Activated CD8-positive, alpha-beta memory T cell treated with anti-CD3 and anti-CD28 coated beads, Interleukin-2, amount 10 ng/mL, durations not matched to agents 7 days and 5 days (primary cell): ENCODE data around the gene TBC1D5. TPM values are rescaled to one million over a fixed set of nuclear protein-coding genes. Genes with fewer than 3 reads are reported as not detected.
"Not testable (repeated sequence)": the region's sequence is repeated elsewhere in the genome, so short reads cannot be mapped to it uniquely, and the experiment has no call there.

ENCODE experiments used
- ATAC-seq: fragments of 150-1000 bp; cut with Tn5 transposase; one replicate; pipeline ENCODE4 v1.10.0; 2021; ENCODE audit warnings: moderate library complexity
- CTCF ChIA-PET: fragments of 350-600 bp; sonication (Branson Sonifier 250); formaldehyde crosslinking; loops from one replicate; lab custom pipeline; 2021; ENCODE audit warnings: antibody characterized with exemption; lab: Charles Lee
- DNase-seq: peaks from one replicate; pipeline ENCODE4 v3.0.0-alpha.2; 2020
- H3K27ac Mint-ChIP-seq: one replicate; pipeline ENCODE4 v1.8.0; 2021; ENCODE audit warnings: mild to moderate bottlenecking, mixed read lengths
- H3K27me3 Mint-ChIP-seq: one replicate; pipeline ENCODE4 v1.8.0; 2021; ENCODE audit warnings: mixed read lengths
- H3K36me3 Mint-ChIP-seq: one replicate; pipeline ENCODE4 v1.8.0; 2021; ENCODE audit warnings: mild to moderate bottlenecking, mixed read lengths
- H3K4me1 Mint-ChIP-seq: one replicate; pipeline ENCODE4 v1.8.0; 2021; ENCODE audit warnings: mixed read lengths
- H3K4me3 Mint-ChIP-seq: one replicate; pipeline ENCODE4 v1.8.0; 2021; ENCODE audit warnings: mild to moderate bottlenecking, moderate library complexity, mixed read lengths
- H3K9me3 Mint-ChIP-seq: one replicate; pipeline ENCODE4 v1.8.0; 2022; ENCODE audit warnings: low read depth, mixed read lengths
- total RNA-seq, 2 experiments: library from RNA; stranded (reverse); gene quantifications; one replicate each; pipeline ENCODE4 v1.2.3, GENCODE V29; 2021

TBC1D5 gene
- total RNA-seq, 2 experiments from 2014 or later = 54.3 to 58.9 TPM

DNA sequence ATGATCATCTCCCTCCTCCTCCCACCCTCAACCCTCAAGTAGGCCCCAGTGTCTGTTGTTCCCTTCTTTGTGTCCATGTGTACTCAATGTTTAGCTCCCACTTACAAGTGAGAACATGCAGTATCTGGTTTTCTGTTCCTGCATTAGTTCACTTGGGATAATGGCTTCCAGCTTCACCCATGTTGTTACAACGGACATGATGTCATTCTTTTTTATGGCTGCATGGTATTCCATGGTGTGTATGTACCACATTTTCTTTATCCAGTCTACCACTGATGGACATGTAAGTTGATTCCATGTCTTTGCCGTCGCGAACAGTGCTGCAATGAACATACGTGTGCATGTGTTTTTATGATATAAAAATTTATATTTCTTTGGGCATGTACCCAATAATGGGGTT lies 16.6 kb downstream of the TBC1D5 start:
- H3K4me3 Mint-ChIP-seq, ATAC-seq, DNase-seq, H3K9me3 Mint-ChIP-seq, H3K4me1 Mint-ChIP-seq, H3K27me3 Mint-ChIP-seq, CTCF ChIA-PET, H3K27ac Mint-ChIP-seq: not testable (repeated sequence)
- H3K36me3 Mint-ChIP-seq = peaks cover 50% of the 10 kb centered on the region

DNA sequence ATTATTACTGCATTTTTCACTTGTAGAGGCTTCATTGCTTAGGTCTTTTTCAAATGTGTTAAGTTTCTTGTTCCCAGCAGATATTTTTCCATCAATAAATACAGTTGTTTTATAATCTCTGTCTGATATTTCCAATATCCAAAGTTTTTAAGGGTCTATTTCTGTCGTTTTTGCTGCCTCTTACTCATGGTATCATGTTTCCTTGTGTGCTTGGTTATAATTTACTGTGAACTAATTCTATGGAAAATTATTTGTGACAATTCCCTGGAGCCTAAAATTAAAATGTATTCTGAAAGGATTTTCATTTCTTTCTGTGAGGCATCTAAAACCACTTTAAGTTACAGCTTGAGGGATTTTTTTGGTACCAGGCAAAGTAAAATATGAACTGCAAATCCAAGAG lies 17.5 kb downstream of the TBC1D5 start:
- no peaks in the 10 kb centered on the region for H3K4me1 Mint-ChIP-seq
- H3K27ac Mint-ChIP-seq = no peak overlapping the region
- no peak overlapping the region for H3K4me3 Mint-ChIP-seq
- CTCF ChIA-PET = no interaction called here
- ATAC-seq (no peak), DNase-seq (no peak)
- H3K36me3 Mint-ChIP-seq = peaks cover 47% of the 10 kb centered on the region
- H3K9me3 Mint-ChIP-seq = peaks cover 6% of the 10 kb centered on the region
- no peaks in the 10 kb centered on the region for H3K27me3 Mint-ChIP-seq

DNA sequence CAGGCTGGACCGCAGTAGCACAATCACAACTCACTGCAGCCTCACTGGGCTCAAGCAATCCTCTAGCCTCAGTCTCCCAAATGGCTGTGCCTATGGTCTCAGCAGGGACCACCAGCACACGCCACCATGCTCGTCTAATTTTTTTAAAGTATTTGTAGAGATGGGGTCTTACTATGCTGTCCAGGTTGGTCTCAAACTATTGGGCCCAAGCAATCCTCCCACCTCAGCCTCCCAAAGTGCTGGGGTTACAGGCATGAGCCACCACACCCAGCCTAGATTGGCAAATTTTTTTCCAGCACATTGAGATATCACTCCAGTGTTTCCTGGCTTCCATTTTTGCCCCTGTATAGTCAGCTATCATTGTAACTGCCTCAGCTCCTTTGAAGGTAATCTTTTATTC lies 18.3 kb downstream of the TBC1D5 start:
- H3K27me3 Mint-ChIP-seq = no peaks in the 10 kb centered on the region
- peaks cover 45% of the 10 kb centered on the region for H3K36me3 Mint-ChIP-seq
- no peaks in the 10 kb centered on the region for H3K4me1 Mint-ChIP-seq
- H3K27ac Mint-ChIP-seq = no peak overlapping the region
- no peak overlapping the region for H3K4me3 Mint-ChIP-seq
- ATAC-seq (no peak), DNase-seq (no peak)
- peaks cover 6% of the 10 kb centered on the region for H3K9me3 Mint-ChIP-seq
- CTCF ChIA-PET = no interaction called here

DNA sequence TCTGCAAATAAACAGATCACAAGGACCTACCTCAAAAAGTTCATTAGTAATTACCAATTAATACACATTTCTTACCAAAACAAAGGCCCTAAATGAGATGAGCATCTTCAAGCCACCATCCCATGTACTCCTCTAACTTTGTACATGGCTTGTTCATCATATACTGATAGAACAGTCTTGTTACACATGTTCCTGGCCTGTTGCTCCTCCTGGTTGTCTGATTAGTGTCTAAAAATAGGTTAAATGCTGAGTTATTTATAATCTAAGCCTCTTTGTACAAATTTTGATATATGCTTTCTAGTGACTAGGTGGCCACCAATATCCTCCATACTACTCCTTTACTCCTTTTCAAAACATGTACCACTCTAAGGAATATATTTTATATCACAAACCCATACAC lies 25.0 kb downstream of the TBC1D5 start:
- Mint-ChIP-seq H3K36me3 (peaks cover 52% of the 10 kb centered on the region), H3K27me3 (no peaks in the 10 kb centered on the region), H3K4me3 (no peak overlapping the region), H3K4me1 (no peaks in the 10 kb centered on the region), H3K9me3 (peaks cover 14% of the 10 kb centered on the region), H3K27ac (no peak overlapping the region)
- ATAC-seq (no peak), DNase-seq (no peak)
- CTCF ChIA-PET = no interaction called here

DNA sequence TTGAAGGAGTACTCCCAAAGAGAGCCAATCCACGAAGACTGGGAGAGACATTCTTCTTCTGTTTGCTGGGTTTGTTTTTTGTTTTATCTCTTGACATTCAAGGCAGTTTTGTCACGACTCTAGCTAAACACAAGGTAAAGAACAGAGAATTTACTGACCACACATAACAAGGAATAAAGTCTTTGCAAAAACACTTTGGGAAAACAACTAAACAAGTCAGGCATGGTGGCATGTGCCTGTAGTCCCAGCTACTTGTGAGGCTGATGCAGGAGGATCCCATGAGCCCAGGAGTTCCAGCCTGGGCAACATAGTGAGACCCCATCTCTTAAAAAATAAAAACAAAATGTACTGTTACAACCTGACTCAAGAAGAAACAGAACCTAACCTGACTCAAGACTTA lies 28.0 kb downstream of the TBC1D5 start:
- Mint-ChIP-seq H3K27me3 (no peaks in the 10 kb centered on the region), H3K4me1 (no peaks in the 10 kb centered on the region), H3K27ac (no peak overlapping the region), H3K36me3 (peaks cover 51% of the 10 kb centered on the region), H3K9me3 (peaks cover 14% of the 10 kb centered on the region), H3K4me3 (no peak overlapping the region)
- no peak for DNase-seq
- CTCF ChIA-PET = no interaction called here
- ATAC-seq = no peak

DNA sequence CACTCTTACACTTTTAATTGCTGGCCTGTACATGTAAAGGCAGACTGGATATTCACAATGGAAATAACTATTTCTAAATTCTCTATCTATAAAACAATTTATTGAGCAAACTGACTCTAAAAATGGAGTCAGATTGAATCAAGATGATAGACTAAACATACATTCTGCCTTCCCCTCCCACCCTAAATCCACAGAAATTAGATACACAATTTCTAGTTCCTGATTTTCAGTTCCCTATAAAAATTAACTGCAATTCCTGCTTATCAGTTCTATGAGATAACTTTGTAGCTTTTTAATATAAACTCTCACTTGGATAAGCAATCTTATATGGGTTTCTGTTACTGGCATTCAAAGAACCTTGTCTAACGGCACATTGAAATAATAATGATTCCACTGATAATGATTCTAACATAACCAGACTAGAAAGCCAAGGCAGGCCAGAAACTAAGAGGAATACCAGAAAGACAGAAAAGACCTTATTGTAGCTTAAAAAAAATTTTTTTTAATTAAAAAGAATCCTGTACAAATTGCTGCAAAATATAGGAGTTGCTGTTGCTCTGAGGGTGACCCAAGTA lies 33.1 kb downstream of the TBC1D5 start:
- Mint-ChIP-seq H3K4me1 (no peaks in the 10 kb centered on the region), H3K36me3 (peaks cover 27% of the 10 kb centered on the region), H3K4me3 (no peak overlapping the region), H3K27me3 (no peaks in the 10 kb centered on the region), H3K27ac (no peak overlapping the region), H3K9me3 (peaks cover 5% of the 10 kb centered on the region)
- no peak for ATAC-seq
- CTCF ChIA-PET = interaction anchor here (0.8 kb wide), 1 partner anchor 101 kb away, joined by 3 read pairs; no protein-coding TSS in a partner anchor
- DNase-seq = no peak

DNA sequence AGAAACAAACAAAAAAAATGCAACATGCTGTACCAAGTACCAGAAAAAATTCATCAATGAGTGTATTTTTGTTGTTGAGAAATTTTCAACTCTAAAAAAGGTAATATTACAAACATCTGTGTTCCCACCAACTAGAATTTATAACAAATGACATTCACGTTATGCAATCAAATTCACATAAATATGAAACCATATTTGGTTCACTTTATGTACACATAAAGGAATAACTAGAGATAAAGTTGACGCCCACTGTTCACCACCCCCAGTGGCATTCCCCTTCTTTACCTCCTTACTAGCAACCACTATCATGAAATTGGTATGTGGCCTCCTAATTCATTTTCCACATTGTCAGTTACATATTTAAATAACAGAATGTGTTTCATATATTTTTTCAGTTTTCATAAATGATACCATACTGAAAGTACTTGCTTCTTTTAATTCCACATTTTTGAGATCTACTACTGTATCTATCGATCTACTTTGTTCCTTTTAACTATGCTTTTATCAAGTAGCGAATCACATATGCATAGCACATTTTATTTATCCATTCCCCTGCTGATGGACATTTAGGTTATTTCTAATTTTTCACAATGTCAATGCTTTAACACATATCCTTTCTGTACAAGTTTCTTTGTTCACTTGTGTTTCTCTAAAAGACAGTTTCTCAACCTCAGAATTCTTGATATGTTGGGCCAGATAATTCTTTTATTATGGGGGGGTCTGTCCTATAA lies 34.5 kb downstream of the TBC1D5 start:
- H3K4me3 Mint-ChIP-seq = no peak overlapping the region
- CTCF ChIA-PET = no interaction called here
- H3K27ac Mint-ChIP-seq = no peak overlapping the region
- no peaks in the 10 kb centered on the region for H3K4me1 Mint-ChIP-seq
- peaks cover 2% of the 10 kb centered on the region for H3K9me3 Mint-ChIP-seq
- no peaks in the 10 kb centered on the region for H3K27me3 Mint-ChIP-seq
- ATAC-seq (no peak), DNase-seq (no peak)
- peaks cover 19% of the 10 kb centered on the region for H3K36me3 Mint-ChIP-seq

DNA sequence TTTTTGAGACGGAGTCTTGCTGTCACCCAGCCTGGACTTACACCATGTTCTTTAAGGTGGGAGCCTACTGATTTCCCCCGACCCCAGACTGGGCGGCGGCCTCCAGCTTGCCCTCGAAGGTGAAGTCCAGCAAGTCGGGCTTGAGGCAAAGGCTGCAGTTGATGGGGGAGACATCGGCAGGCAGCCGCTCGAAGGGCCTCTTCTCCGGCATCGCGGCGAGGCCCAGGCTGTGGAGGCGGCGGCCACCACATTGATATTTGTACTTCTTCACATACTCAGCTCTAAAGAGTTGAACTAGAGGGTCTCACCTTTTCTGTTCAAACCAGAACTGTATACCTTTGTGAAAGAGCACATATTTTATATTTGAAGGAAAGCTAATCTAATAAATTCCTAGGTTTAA lies 36.4 kb downstream of the TBC1D5 start:
- H3K9me3 Mint-ChIP-seq, H3K4me1 Mint-ChIP-seq, H3K4me3 Mint-ChIP-seq, H3K27me3 Mint-ChIP-seq, ATAC-seq, CTCF ChIA-PET, DNase-seq, H3K27ac Mint-ChIP-seq: not testable (repeated sequence)
- H3K36me3 Mint-ChIP-seq = peaks cover 16% of the 10 kb centered on the region

DNA sequence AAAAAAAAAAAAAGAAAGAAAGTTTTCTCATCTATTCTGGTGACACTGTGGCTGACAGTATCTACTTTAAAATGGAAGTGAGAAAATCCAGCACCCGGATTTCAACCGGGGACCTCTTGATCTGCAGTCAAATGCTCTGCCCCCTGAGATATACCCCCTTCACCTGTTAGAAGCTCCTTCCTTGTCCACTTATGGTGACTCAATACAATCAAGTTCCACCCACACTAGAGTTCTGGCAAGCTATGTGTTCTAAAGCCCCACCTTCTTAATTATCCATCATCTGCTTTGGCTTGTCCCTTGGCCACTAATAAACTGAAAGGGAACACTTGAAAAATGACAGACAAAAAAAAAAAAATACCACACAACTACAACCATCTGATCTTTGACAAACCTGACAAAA lies 42.6 kb downstream of the TBC1D5 start:
- H3K4me1 Mint-ChIP-seq, H3K27ac Mint-ChIP-seq, ATAC-seq, H3K27me3 Mint-ChIP-seq, CTCF ChIA-PET, H3K9me3 Mint-ChIP-seq, H3K4me3 Mint-ChIP-seq, DNase-seq: not testable (repeated sequence)
- peaks cover 22% of the 10 kb centered on the region for H3K36me3 Mint-ChIP-seq

DNA sequence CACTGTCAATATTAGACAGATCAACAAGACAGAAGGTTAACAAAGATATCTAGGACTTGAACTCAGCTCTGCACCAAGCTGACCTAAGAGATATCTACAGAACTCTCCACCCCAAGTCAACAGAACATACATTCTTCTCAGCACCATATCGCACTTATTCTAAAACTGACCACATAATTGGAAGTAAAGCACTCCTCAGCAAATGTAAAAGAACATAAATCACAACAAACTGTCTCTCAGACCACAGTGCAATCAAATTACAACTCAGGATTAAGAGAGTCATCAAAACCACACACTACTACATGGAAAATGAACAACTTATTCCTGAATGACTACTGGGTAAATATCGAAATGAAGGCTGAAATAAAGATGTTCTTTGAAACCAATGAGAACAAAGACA lies 46.8 kb downstream of the TBC1D5 start:
- H3K4me1 Mint-ChIP-seq, H3K27me3 Mint-ChIP-seq, H3K9me3 Mint-ChIP-seq, CTCF ChIA-PET, H3K4me3 Mint-ChIP-seq, ATAC-seq, DNase-seq, H3K27ac Mint-ChIP-seq: not testable (repeated sequence)
- H3K36me3 Mint-ChIP-seq = peaks cover 22% of the 10 kb centered on the region

DNA sequence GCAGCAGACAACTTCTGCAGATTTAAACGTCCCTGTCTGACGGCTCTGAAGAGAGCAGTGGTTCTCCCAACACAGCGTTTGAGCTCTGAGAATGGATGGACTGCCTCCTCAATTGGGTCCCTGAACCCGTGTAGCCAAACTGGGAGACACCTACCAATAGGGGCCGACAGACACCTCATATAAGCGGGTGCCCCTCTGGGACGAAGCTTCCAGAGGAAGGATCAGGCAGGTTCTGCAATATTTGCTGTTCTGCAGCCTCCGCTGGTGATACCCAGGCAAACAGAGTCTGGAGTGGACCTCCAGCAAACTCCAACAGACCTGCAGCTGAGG lies 48.8 kb downstream of the TBC1D5 start:
- ATAC-seq, H3K27me3 Mint-ChIP-seq, H3K9me3 Mint-ChIP-seq, H3K4me1 Mint-ChIP-seq, H3K4me3 Mint-ChIP-seq, H3K27ac Mint-ChIP-seq, DNase-seq: not testable (repeated sequence)
- CTCF ChIA-PET = interaction anchor here (1.2 kb wide), 1 partner anchor 148 kb away, joined by 5 read pairs; no protein-coding TSS in a partner anchor
- H3K36me3 Mint-ChIP-seq = peaks cover 18% of the 10 kb centered on the region

DNA sequence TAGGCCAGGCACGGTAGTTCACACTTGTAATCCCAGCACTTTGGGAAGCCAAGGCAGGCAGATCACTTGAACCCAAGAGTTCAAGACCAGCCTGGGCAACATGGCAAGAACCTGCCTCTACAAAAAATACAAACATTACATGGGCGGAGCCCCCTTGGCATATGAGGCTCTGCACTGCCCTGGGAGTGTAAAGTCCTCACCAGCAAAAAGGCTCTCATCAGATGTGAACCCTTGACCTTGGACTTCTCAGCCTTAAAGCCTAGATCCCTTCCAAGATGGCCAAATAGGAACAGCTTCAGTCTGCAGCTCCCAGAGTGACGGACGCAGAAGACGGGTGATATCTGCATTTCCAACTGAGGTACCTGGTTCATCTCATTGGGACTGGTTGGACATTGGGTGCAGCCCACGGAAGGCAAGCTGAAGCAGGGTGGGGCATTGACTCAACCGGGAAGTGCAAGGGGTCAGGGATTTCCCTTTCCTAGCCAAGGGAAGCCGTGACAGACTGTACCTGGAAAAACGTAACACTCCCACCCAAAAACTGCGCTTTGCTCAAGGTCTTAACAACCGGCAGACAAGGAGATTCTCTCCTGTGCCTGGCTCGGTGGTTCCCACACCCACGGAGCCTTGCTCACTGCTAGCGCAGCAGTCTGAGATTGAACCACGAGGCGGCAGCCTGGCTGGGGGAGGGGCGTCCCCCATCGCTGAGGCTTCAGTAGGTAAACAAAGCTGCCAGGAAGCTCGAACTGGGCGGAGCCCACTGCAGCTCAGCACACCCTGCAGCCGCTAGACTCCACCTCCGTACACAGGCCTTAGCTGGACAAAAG lies 49.4 kb downstream of the TBC1D5 start:
- peaks cover 19% of the 10 kb centered on the region for H3K36me3 Mint-ChIP-seq
- H3K4me3 Mint-ChIP-seq, H3K27me3 Mint-ChIP-seq, H3K9me3 Mint-ChIP-seq, ATAC-seq, H3K27ac Mint-ChIP-seq, H3K4me1 Mint-ChIP-seq: not testable (repeated sequence)
- DNase-seq = peak; percentile 41
- CTCF ChIA-PET = interaction anchor here (1.2 kb wide), 1 partner anchor 149 kb away, joined by 5 read pairs; no protein-coding TSS in a partner anchor

DNA sequence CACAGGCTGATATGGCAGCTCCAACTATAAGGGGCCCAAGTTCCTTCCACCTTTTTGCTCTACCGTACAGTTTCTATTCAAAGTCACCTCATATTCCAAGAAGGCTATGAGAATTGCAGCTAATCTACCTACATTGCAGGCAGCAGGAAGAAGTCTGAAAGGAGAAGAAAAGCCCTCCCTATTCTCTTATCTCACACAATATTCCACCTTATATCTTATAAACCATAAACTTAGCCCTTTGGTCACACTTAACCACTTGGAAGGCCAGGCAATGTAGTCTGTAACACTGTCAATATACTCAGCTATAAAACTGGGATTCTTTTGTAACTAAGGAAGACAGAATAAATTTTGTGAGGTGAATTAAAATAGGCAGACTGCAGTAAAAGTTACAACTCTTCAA lies 54.9 kb downstream of the TBC1D5 start:
- CTCF ChIA-PET = interaction anchor here (1.4 kb wide), 1 partner anchor 153 kb away, joined by 4 read pairs; no protein-coding TSS in a partner anchor
- Mint-ChIP-seq H3K4me3 (no peak overlapping the region), H3K4me1 (no peaks in the 10 kb centered on the region), H3K9me3 (no peaks in the 10 kb centered on the region), H3K27me3 (no peaks in the 10 kb centered on the region), H3K36me3 (peaks cover 2% of the 10 kb centered on the region), H3K27ac (no peak overlapping the region)
- ATAC-seq (no peak), DNase-seq (no peak)
